ENCODE results near the gene CLDN11.

CLDN11 gene

DNA sequence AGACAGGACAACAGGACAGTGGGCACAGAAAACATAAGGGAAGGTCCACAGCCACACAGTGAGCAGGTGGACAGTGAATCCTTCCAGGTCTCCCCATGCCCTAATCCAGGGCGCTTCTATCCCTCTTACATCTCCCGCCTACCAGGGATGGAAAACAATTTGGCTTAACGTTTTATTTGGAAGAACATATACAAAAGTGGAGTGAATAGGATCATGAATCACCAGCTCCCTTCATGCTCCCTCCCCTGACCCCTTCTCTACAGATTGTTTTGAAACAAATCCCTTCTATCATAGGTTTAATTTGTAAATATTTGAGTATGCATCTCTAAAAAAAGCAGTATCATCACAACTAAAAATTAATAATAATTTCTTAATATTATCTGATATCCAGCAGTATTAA is 52.5 kb downstream of the CLDN11 start:
- in situ Hi-C loops (cut with MboI; ENCODE audit: low sequenced_read_pairs, unreplicated experiment): no loop called here
- DNase-seq (ENCODE audit: low spot score): no peak
- TF ChIP-seq, protein P1, sequence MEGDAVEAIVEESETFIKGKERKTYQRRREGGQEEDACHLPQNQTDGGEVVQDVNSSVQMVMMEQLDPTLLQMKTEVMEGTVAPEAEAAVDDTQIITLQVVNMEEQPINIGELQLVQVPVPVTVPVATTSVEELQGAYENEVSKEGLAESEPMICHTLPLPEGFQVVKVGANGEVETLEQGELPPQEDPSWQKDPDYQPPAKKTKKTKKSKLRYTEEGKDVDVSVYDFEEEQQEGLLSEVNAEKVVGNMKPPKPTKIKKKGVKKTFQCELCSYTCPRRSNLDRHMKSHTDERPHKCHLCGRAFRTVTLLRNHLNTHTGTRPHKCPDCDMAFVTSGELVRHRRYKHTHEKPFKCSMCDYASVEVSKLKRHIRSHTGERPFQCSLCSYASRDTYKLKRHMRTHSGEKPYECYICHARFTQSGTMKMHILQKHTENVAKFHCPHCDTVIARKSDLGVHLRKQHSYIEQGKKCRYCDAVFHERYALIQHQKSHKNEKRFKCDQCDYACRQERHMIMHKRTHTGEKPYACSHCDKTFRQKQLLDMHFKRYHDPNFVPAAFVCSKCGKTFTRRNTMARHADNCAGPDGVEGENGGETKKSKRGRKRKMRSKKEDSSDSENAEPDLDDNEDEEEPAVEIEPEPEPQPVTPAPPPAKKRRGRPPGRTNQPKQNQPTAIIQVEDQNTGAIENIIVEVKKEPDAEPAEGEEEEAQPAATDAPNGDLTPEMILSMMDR (IDR thresholded peaks at IDR 0.05; ENCODE audit: borderline replicate concordance, control extremely low read depth, extremely low read depth, insufficient read depth, missing control alignments): no peak

DNA sequence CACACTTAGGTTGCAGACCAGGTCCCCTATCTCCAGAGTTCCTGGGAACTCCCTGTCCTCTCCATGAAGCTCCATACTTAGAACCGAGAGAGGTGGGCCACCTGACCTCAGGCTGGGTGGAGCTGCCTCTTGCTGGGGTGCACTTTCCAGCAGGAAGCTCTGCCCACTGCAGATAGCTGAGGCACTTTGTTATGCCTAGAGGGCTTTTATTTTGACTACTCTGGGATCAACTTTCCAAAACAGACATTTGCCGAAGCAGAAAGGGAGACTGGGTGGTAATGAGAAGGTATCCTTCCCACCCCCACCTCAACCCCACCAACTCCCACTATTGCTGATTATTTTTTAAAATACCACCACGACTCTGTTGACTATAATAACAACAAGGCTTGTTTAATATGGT is 54.7 kb downstream of the CLDN11 start:
- no peak for DNase-seq (ENCODE audit: low spot score)
- in situ Hi-C loops (cut with MboI; ENCODE audit: low sequenced_read_pairs, unreplicated experiment): no loop called here
- TF ChIP-seq, protein P1 (IDR thresholded peaks at IDR 0.05; ENCODE audit: borderline replicate concordance, control extremely low read depth, extremely low read depth, insufficient read depth, missing control alignments): no peak

DNA sequence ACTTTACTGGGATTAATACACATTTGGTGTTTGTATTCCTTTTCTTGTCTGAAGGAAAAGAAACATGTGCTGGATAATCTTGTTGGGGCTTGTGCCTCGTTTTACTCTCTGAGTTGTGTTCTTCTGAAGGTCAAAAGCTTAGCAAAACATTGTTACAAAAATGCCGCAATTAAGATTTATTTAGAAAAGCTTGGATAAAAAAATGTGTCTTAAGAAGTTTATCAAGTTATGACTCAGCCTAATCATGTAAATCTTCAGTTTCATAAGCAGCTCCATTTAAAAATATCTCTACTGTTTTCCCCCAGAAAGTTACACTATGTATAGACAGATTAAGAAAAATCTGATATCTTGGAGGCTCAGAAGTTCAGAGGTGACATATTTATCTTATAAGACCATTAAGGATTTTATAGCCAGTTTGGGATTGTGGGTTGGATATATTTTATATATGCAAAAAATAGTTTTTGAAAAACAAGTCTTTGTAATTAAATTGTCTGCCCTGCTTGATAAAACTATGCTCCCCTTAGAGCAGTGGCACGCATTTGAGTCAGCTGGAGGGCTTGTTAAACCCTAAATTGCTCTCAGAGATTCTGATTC is 56.5 kb downstream of the CLDN11 start:
- no peak for DNase-seq (ENCODE audit: low spot score)
- in situ Hi-C loops (cut with MboI; ENCODE audit: low sequenced_read_pairs, unreplicated experiment): no loop called here
- TF ChIP-seq, protein P1 (IDR thresholded peaks at IDR 0.05; ENCODE audit: borderline replicate concordance, control extremely low read depth, extremely low read depth, insufficient read depth, missing control alignments): no peak

DNA sequence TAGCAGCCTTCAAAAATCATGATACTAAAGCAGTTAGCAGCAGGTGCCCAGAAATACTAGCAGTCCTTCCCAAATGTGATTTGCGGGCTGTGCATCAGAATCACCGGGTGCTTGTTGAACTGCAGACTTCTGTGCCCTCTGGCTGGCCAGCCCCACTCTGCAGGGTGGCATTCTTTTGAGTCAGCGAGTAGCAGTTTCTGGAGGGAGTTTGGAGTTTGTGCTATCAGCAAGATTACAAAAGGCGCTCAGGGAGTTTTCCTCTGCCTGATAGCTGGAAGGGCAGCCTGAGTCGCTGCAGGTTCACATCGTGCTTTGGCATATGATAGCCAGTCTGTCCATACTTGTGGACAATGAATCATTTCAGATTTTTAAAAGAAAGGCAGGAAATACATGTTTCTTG is 57.6 kb downstream of the CLDN11 start:
- TF ChIP-seq, protein P1 (IDR thresholded peaks at IDR 0.05; ENCODE audit: borderline replicate concordance, control extremely low read depth, extremely low read depth, insufficient read depth, missing control alignments): no peak
- in situ Hi-C loops (cut with MboI; ENCODE audit: low sequenced_read_pairs, unreplicated experiment): no loop called here
- DNase-seq (ENCODE audit: low spot score): no peak

DNA sequence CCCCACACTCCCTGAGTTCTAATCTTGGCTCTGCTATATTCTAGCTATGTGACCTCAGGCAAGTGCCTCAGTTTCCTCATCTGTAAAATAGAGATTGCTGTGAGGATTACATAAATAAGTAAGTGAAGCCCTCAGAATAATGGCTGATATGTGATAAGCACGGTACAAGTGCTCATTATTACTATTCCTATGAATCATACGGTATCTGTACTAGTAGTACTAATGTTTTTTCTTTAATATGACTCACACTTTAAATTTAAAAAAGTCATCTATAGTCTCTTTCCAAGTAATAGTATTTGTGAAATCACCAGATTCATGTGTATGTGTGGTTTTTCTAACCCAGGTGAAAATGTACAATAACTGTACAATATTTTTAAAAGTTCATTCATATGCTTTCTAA is 58.7 kb downstream of the CLDN11 start:
- in situ Hi-C loops (cut with MboI; ENCODE audit: low sequenced_read_pairs, unreplicated experiment): no loop called here
- TF ChIP-seq, protein P1 (IDR thresholded peaks at IDR 0.05; ENCODE audit: borderline replicate concordance, control extremely low read depth, extremely low read depth, insufficient read depth, missing control alignments): no peak
- DNase-seq (ENCODE audit: low spot score): no peak

DNA sequence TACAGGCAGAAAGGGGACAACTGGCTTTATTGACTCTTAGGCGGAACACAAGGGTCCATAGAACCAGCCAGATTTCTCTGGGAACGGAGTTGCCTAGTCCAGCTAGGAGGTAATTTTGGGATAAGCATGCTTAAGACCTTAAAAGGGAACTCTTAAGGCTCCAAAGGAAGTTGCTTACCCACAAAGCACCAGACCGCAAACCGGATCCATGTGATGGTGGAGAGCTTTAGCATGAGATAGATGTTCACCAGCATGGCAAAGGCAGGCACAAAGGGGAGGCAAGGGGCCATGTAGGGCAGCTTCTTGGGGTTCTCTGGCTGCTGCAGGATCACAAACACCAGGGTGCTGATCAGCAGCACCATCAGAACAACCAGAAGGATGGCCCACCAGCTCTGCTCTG is 61.4 kb downstream of the CLDN11 start:
- in situ Hi-C loops (cut with MboI; ENCODE audit: low sequenced_read_pairs, unreplicated experiment): no loop called here
- no peak for DNase-seq (ENCODE audit: low spot score)
- TF ChIP-seq, protein P1 (IDR thresholded peaks at IDR 0.05; ENCODE audit: borderline replicate concordance, control extremely low read depth, extremely low read depth, insufficient read depth, missing control alignments): no peak

Measured in GM13976 (cell line).